ENCODE measurements around the gene KCNJ16. TPM values are rescaled to one million over a fixed set of nuclear protein-coding genes. Genes with fewer than 3 reads are reported as not detected.
A peak's percentile ranks its signal among the peaks of the same experiment; 100 is the strongest.

The KCNJ16 gene
- total RNA-seq, 4 donors from 2014 or later, result 2.4 to 36.2 (median 22.4) TPM

GRCh38 chr17:70109497-70109896, 34.5 kb downstream of the KCNJ16 start:
- peak overlapping the region in 3 of 4 donors; percentile 29 to 72 (median 65) for H3K27ac ChIP-seq
- H3K9me3 ChIP-seq, result no peaks in the 10 kb centered on the region
- 50 to 53% methylated on average over 3 of the region's 3 CpGs for WGBS, 2 donors
- no peaks in the 10 kb centered on the region for H3K36me3 ChIP-seq
- H3K4me3 ChIP-seq, result no peak overlapping the region
- no peaks in the 10 kb centered on the region for H3K27me3 ChIP-seq
- H3K4me1 ChIP-seq, result peaks cover 0 to 32% (median 8%) of the 10 kb centered on the region in 4 donors
- DNase-seq (ENCODE audit: low spot score in 2 of 2), result no peak
- no peak for TF ChIP-seq POLR2A (IDR thresholded peaks at IDR 0.05)
- no peak for TF ChIP-seq EP300 (IDR thresholded peaks at IDR 0.05)
- TF ChIP-seq CTCF (IDR thresholded peaks at IDR 0.05), result no peak

- H3K36me3 ChIP-seq, result no peaks in the 10 kb centered on the region
- no peak for DNase-seq (ENCODE audit: low spot score in 2 of 2)
- no peaks in the 10 kb centered on the region for H3K9me3 ChIP-seq
- WGBS, 2 donors, result 30 to 39% methylated on average over 7 of the region's 7 CpGs
- no peaks in the 10 kb centered on the region for H3K27me3 ChIP-seq
- H3K4me1 ChIP-seq, result peaks cover 0 to 39% (median 8%) of the 10 kb centered on the region in 4 donors
- H3K27ac ChIP-seq, result peak overlapping the region in 2 of 4 donors; percentile 17 to 72
- TF ChIP-seq EP300 (IDR thresholded peaks at IDR 0.05) (peak in 1 of 2 donors; percentile 57), CTCF (IDR thresholded peaks at IDR 0.05) (no peak)
- no peak overlapping the region for H3K4me3 ChIP-seq
Measured at GRCh38 chr17:70110443-70110880, 35.4 kb downstream of the KCNJ16 start.

- Histone ChIP-seq H3K4me1 (peaks cover 0 to 40% (median 8%) of the 10 kb centered on the region in 4 donors), H3K9me3 (no peaks in the 10 kb centered on the region), H3K27ac (peak overlapping the region in 1 of 4 donors; percentile 72), H3K27me3 (no peaks in the 10 kb centered on the region), H3K36me3 (no peaks in the 10 kb centered on the region), H3K4me3 (no peak overlapping the region)
- 88 to 89% methylated on average over 4 of the region's 4 CpGs for WGBS, 2 donors
- TF ChIP-seq EP300 (IDR thresholded peaks at IDR 0.05) (no peak), POLR2A (IDR thresholded peaks at IDR 0.05) (no peak), CTCF (IDR thresholded peaks at IDR 0.05) (no peak)
- no peak for DNase-seq (ENCODE audit: low spot score in 2 of 2)
Measured at GRCh38 chr17:70111201-70111600, 36.2 kb downstream of the KCNJ16 start.

GRCh38 chr17:70114405-70114804, 39.4 kb downstream of the KCNJ16 start:
- H3K27me3 ChIP-seq, result no peaks in the 10 kb centered on the region
- DNase-seq (ENCODE audit: low spot score in 2 of 2), result no peak
- no peak overlapping the region for H3K4me3 ChIP-seq
- peaks cover 0 to 26% (median under 1%) of the 10 kb centered on the region in 4 donors for H3K4me1 ChIP-seq
- no peak overlapping the region for H3K27ac ChIP-seq
- TF ChIP-seq POLR2A (IDR thresholded peaks at IDR 0.05) (no peak), CTCF (IDR thresholded peaks at IDR 0.05) (no peak), EP300 (IDR thresholded peaks at IDR 0.05) (no peak)
- WGBS, 2 donors, result 56 to 79% methylated on average over 2 of the region's 2 CpGs
- H3K36me3 ChIP-seq, result no peaks in the 10 kb centered on the region
- H3K9me3 ChIP-seq, result peaks cover 0 to 5% (median 0%) of the 10 kb centered on the region in 4 donors

- Histone ChIP-seq H3K27ac (no peak overlapping the region), H3K4me1 (peaks cover 0 to 19% (median 0%) of the 10 kb centered on the region in 4 donors), H3K27me3 (no peaks in the 10 kb centered on the region), H3K9me3 (peaks cover 0 to 13% (median 0%) of the 10 kb centered on the region in 4 donors), H3K4me3 (no peak overlapping the region), H3K36me3 (no peaks in the 10 kb centered on the region)
- no peak for DNase-seq (ENCODE audit: low spot score in 2 of 2)
- TF ChIP-seq CTCF (IDR thresholded peaks at IDR 0.05) (no peak), POLR2A (IDR thresholded peaks at IDR 0.05) (no peak), EP300 (IDR thresholded peaks at IDR 0.05) (no peak)
Measured at GRCh38 chr17:70115126-70115525, 40.1 kb downstream of the KCNJ16 start.
